Astrocyte (in vitro differentiated cells and primary cell): ENCODE data around the gene TMTC1. TPM values are rescaled to one million over a fixed set of nuclear protein-coding genes. Genes with fewer than 3 reads are reported as not detected.

Source experiments
- DNase-seq: peaks from one replicate; pipeline ENCODE4 v3.0.0-alpha.2; 2010; ENCODE audit warnings: low read depth
- FAIRE-seq: peaks from 2 replicates; lab custom pipeline; 2011; peaks lifted over from hg19 to GRCh38; lab: Jason Lieb, UNC
- H2AFZ ChIP-seq: 2 replicates; pipeline ENCODE4 v1.6.0; 2012; ENCODE audit warnings: low read depth, low read length, inconsistent platforms
- H3K27ac ChIP-seq: 2 replicates; pipeline ENCODE4 v1.5.1; 2011; ENCODE audit warnings: low read depth, low read length, inconsistent platforms
- H3K27me3 ChIP-seq: 2 replicates; pipeline ENCODE4 v1.6.0; 2011; ENCODE audit warnings: low read length, inconsistent platforms; ENCODE audit not compliant: insufficient read depth
- H3K36me3 ChIP-seq: 2 replicates; pipeline ENCODE4 v1.5.1; 2011; ENCODE audit warnings: low read length, inconsistent platforms; ENCODE audit not compliant: insufficient read depth
- H3K4me1 ChIP-seq: 2 replicates; pipeline ENCODE4 v1.5.1; 2011; ENCODE audit warnings: low read length, inconsistent platforms; ENCODE audit not compliant: insufficient read depth
- H3K4me2 ChIP-seq: 2 replicates; pipeline ENCODE4 v1.6.0; 2012; ENCODE audit warnings: low read length, inconsistent platforms
- H3K4me3 ChIP-seq: 2 replicates; pipeline ENCODE4 v1.5.1; 2011; ENCODE audit warnings: low read depth, mild to moderate bottlenecking, low read length, inconsistent platforms; ENCODE audit not compliant: insufficient read depth
- H3K79me2 ChIP-seq: 2 replicates; pipeline ENCODE4 v1.6.0; 2012; ENCODE audit warnings: mild to moderate bottlenecking, low read length, inconsistent platforms; ENCODE audit not compliant: insufficient read depth
- H3K9ac ChIP-seq: 2 replicates; pipeline ENCODE4 v1.6.0; 2012; ENCODE audit warnings: mild to moderate bottlenecking, low read length, inconsistent platforms
- H3K9me3 ChIP-seq: 2 replicates; pipeline ENCODE4 v1.5.1; 2012; ENCODE audit warnings: low read depth, mild to moderate bottlenecking, low read length, inconsistent platforms; ENCODE audit not compliant: insufficient read depth
- H4K20me1 ChIP-seq: 2 replicates; pipeline ENCODE4 v1.6.0; 2012; ENCODE audit warnings: low read length, inconsistent platforms; ENCODE audit not compliant: insufficient read depth
- H3K27ac Mint-ChIP-seq: one replicate; pipeline ENCODE4 v1.8.0; 2021; ENCODE audit warnings: mild to moderate bottlenecking, mixed read lengths; ENCODE audit not compliant: unreplicated experiment
- H3K27me3 Mint-ChIP-seq: one replicate; pipeline ENCODE4 v1.8.0; 2021; ENCODE audit warnings: low read depth, mixed read lengths; ENCODE audit not compliant: unreplicated experiment
- H3K36me3 Mint-ChIP-seq: one replicate; pipeline ENCODE4 v1.8.0; 2021; ENCODE audit warnings: low read depth, mixed read lengths; ENCODE audit not compliant: unreplicated experiment
- H3K4me1 Mint-ChIP-seq: one replicate; pipeline ENCODE4 v1.8.0; 2021; ENCODE audit warnings: low read depth, mixed read lengths; ENCODE audit not compliant: unreplicated experiment
- H3K4me3 Mint-ChIP-seq: one replicate; pipeline ENCODE4 v1.8.0; 2021; ENCODE audit warnings: mild to moderate bottlenecking, moderate library complexity, mixed read lengths; ENCODE audit not compliant: unreplicated experiment
- H3K9me3 Mint-ChIP-seq: one replicate; pipeline ENCODE4 v1.8.0; 2021; ENCODE audit warnings: mild to moderate bottlenecking, mixed read lengths; ENCODE audit not compliant: unreplicated experiment
- EZH2 ChIP-seq: IDR thresholded peaks from 2 replicates; pipeline ENCODE4 v1.6.1; 2012; ENCODE audit warnings: mild to moderate bottlenecking, low read length, inconsistent platforms; ENCODE audit not compliant: insufficient read depth
- total RNA-seq: library from RNA; stranded (reverse); gene quantifications from 2 replicates; pipeline ENCODE4 v1.2.1, GENCODE V29; 2021
- TF ChIP-seq, protein P1 (sequence below): IDR thresholded peaks from 2 replicates; pipeline ENCODE4 v1.5.1; 2011; ENCODE audit warnings: low read depth, mild to moderate bottlenecking, inconsistent platforms, low read length, moderate library complexity; ENCODE audit not compliant: insufficient read depth

TMTC1 gene
- total RNA-seq, 1 donor from 2014 or later = 4.7 TPM

DNA sequence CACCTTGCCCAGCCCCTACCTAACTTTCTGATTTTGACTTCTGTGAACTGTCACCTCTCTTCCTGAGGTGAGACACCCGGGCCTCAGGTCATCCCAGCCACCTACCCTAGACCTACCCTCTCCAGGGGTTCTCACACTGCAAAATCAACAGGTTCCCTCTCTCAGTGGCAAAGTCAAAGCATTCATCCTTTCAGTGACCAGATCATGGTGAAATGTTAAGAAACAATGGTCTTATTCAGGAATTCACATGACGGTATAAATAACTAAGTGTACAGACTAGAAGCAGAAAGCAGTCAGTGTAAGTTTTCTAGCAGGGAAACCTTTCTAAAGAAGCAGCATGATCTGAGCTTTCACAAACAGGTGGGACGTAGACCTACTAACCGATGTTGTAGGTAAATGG lies 133.4 kb downstream of the TMTC1 start:
- Histone ChIP-seq H4K20me1 (no peaks in the 10 kb centered on the region), H3K79me2 (no peaks in the 10 kb centered on the region), H3K4me2 (no peak overlapping the region), H3K36me3 (no peaks in the 10 kb centered on the region), H3K27me3 (no peaks in the 10 kb centered on the region), H3K9me3 (no peaks in the 10 kb centered on the region), H3K27ac (no peak overlapping the region), H2AFZ (no peak overlapping the region), H3K4me1 (no peaks in the 10 kb centered on the region), H3K9ac (no peak overlapping the region), H3K4me3 (no peak overlapping the region)
- Mint-ChIP-seq H3K36me3 (no peaks in the 10 kb centered on the region), H3K27me3 (no peaks in the 10 kb centered on the region), H3K4me1 (no peaks in the 10 kb centered on the region), H3K9me3 (no peaks in the 10 kb centered on the region), H3K27ac (no peak overlapping the region), H3K4me3 (no peak overlapping the region)
- DNase-seq (no peak), FAIRE-seq (no peak)
- TF ChIP-seq, protein P1, sequence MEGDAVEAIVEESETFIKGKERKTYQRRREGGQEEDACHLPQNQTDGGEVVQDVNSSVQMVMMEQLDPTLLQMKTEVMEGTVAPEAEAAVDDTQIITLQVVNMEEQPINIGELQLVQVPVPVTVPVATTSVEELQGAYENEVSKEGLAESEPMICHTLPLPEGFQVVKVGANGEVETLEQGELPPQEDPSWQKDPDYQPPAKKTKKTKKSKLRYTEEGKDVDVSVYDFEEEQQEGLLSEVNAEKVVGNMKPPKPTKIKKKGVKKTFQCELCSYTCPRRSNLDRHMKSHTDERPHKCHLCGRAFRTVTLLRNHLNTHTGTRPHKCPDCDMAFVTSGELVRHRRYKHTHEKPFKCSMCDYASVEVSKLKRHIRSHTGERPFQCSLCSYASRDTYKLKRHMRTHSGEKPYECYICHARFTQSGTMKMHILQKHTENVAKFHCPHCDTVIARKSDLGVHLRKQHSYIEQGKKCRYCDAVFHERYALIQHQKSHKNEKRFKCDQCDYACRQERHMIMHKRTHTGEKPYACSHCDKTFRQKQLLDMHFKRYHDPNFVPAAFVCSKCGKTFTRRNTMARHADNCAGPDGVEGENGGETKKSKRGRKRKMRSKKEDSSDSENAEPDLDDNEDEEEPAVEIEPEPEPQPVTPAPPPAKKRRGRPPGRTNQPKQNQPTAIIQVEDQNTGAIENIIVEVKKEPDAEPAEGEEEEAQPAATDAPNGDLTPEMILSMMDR = no peak
- no peak for TF ChIP-seq EZH2

DNA sequence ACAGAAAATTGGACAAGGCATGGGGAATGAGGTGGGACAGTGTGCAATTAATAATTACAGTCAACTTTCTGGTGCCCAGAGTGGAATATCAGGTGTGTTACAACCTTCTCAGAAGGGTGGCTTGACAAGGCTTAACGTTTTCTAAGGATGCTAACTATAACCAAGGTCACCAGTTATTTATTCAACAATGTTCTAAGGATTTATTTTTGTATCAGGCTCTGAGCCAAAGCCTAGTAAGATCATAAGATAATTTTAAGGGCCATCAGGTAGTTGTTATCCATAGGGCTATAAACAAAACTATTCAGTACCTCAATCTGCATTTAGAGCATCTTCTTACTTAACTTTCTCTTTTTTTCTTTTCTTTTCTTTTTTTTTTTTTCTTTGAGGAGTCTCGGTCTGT lies 134.0 kb downstream of the TMTC1 start:
- H4K20me1 ChIP-seq = no peaks in the 10 kb centered on the region
- no peaks in the 10 kb centered on the region for H3K4me1 ChIP-seq
- Mint-ChIP-seq H3K27me3 (no peaks in the 10 kb centered on the region), H3K4me1 (no peaks in the 10 kb centered on the region), H3K9me3 (no peaks in the 10 kb centered on the region), H3K27ac (no peak overlapping the region), H3K4me3 (no peak overlapping the region), H3K36me3 (no peaks in the 10 kb centered on the region)
- no peak overlapping the region for H3K9ac ChIP-seq
- no peaks in the 10 kb centered on the region for H3K36me3 ChIP-seq
- FAIRE-seq = no peak
- no peak overlapping the region for H3K4me3 ChIP-seq
- H3K27me3 ChIP-seq = no peaks in the 10 kb centered on the region
- TF ChIP-seq, protein P1 = no peak
- TF ChIP-seq EZH2 = no peak
- DNase-seq = no peak
- H3K79me2 ChIP-seq = no peaks in the 10 kb centered on the region
- no peak overlapping the region for H3K4me2 ChIP-seq
- no peaks in the 10 kb centered on the region for H3K9me3 ChIP-seq
- H2AFZ ChIP-seq = no peak overlapping the region
- H3K27ac ChIP-seq = no peak overlapping the region

DNA sequence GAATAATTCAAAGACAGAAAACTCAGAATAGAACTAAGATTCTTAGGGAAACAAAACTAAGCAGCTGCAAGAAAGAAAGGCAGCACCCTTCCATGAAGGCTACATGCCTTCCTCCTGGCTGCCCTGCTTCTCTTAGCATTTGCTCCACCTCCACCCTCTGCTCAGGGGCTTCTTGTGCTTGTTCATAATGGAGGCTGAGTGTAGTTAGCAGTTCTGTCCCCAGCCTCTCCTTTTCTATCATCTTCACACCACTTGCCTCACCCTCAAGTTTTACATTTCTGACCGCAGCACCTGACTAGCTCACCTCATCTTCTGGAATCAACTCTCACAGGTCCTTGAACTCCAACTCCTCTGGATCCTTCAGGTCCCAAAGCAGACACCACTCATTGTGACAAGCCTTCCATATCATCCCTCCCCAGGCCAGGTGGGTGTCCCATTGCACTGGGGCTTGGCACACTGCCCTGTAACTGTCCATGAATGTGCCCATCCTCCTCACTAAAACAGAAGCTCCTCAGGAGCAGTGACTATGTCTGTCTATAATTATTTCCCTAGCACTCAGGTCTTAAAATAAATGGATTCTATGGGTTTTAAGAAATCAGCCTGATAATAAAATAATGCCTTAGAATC lies 139.1 kb downstream of the TMTC1 start:
- H3K9me3 Mint-ChIP-seq = no peaks in the 10 kb centered on the region
- no peak overlapping the region for H3K4me3 Mint-ChIP-seq
- Histone ChIP-seq H3K36me3 (no peaks in the 10 kb centered on the region), H3K4me3 (no peak overlapping the region), H3K27me3 (no peaks in the 10 kb centered on the region), H3K4me1 (peaks cover 7% of the 10 kb centered on the region), H3K79me2 (no peaks in the 10 kb centered on the region), H3K27ac (no peak overlapping the region), H2AFZ (no peak overlapping the region), H3K4me2 (no peak overlapping the region), H3K9ac (no peak overlapping the region), H4K20me1 (no peaks in the 10 kb centered on the region), H3K9me3 (peaks cover 3% of the 10 kb centered on the region)
- FAIRE-seq (no peak), DNase-seq (no peak)
- peaks cover 3% of the 10 kb centered on the region for H3K36me3 Mint-ChIP-seq
- H3K4me1 Mint-ChIP-seq = peaks cover 19% of the 10 kb centered on the region
- H3K27me3 Mint-ChIP-seq = no peaks in the 10 kb centered on the region
- no peak overlapping the region for H3K27ac Mint-ChIP-seq
- TF ChIP-seq EZH2 = no peak
- TF ChIP-seq, protein P1 = no peak
